Ishikawa (cell line): ENCODE measurements around the gene PDHA2.

Experiments used
- CEBPB ChIP-seq: IDR thresholded peaks from 2 replicates; pipeline ENCODE4 v1.6.1; 2012
- CREB1 ChIP-seq: IDR thresholded peaks from 2 replicates; pipeline ENCODE4 v1.6.1; 2012; ENCODE audit warnings: low read depth
- EGR1 ChIP-seq: IDR thresholded peaks from 2 replicates; pipeline ENCODE4 v1.6.1; 2012
- EP300 ChIP-seq: IDR thresholded peaks from 2 replicates; pipeline ENCODE4 v1.6.1; 2012; ENCODE audit warnings: borderline replicate concordance
- FOXM1 ChIP-seq: IDR thresholded peaks from 2 replicates; pipeline ENCODE4 v1.6.1; 2012; ENCODE audit warnings: low read depth, borderline replicate concordance
- NFIC ChIP-seq: IDR thresholded peaks from 2 replicates; pipeline ENCODE4 v1.6.1; 2012
- RAD21 ChIP-seq: IDR thresholded peaks from 2 replicates; pipeline ENCODE4 v1.6.1; 2012; ENCODE audit warnings: low read depth
- TAF1 ChIP-seq: IDR thresholded peaks from 2 replicates; pipeline ENCODE4 v1.6.1; 2012; ENCODE audit warnings: low read depth, mild to moderate bottlenecking
- TCF12 ChIP-seq: IDR thresholded peaks from 2 replicates; pipeline ENCODE4 v1.6.1; 2012; ENCODE audit warnings: low read depth
- TEAD4 ChIP-seq: IDR thresholded peaks from 2 replicates; pipeline ENCODE4 v1.6.1; 2012
- YY1 ChIP-seq: IDR thresholded peaks from 2 replicates; pipeline ENCODE4 v1.6.1; 2012; ENCODE audit warnings: low read depth
- ZBTB7A ChIP-seq: IDR thresholded peaks from 2 replicates; pipeline ENCODE4 v1.6.1; 2012; ENCODE audit warnings: low read depth
- TF ChIP-seq, protein P1 (sequence below): IDR thresholded peaks from 2 replicates; pipeline ENCODE4 v1.6.1; 2012
- TF ChIP-seq, protein P2 (sequence below): IDR thresholded peaks from 2 replicates; pipeline ENCODE4 v1.6.1; 2012; ENCODE audit warnings: low read depth, mild to moderate bottlenecking
- TF ChIP-seq, protein P3 (sequence below): IDR thresholded peaks from 2 replicates; pipeline ENCODE4 v1.6.1; 2012

The PDHA2 gene

DNA sequence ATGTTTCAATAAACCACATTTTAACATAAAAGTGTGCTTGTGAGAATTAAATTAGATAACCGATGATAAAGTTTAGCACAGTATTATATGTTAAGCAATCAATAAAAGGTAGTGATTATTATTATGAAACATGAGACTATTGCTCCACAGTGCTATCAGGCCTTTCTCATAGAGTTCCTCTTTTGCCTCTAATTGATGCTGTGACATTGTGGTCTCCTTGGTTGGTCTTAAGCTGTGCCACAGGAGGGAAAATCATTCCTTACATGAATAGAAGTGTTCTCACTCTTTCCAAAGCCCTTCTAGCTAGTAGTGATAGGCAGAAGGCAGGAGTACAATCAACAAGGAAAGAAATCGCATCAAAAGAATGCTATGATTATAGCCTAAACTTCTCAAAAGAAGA is 9.2 kb upstream of the PDHA2 start:
- TF ChIP-seq NFIC (no peak), EGR1 (no peak), CREB1 (no peak), CEBPB (no peak), EP300 (no peak)
- TF ChIP-seq, protein P1, sequence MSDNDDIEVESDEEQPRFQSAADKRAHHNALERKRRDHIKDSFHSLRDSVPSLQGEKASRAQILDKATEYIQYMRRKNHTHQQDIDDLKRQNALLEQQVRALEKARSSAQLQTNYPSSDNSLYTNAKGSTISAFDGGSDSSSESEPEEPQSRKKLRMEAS: no peak
- TF ChIP-seq, protein P2, sequence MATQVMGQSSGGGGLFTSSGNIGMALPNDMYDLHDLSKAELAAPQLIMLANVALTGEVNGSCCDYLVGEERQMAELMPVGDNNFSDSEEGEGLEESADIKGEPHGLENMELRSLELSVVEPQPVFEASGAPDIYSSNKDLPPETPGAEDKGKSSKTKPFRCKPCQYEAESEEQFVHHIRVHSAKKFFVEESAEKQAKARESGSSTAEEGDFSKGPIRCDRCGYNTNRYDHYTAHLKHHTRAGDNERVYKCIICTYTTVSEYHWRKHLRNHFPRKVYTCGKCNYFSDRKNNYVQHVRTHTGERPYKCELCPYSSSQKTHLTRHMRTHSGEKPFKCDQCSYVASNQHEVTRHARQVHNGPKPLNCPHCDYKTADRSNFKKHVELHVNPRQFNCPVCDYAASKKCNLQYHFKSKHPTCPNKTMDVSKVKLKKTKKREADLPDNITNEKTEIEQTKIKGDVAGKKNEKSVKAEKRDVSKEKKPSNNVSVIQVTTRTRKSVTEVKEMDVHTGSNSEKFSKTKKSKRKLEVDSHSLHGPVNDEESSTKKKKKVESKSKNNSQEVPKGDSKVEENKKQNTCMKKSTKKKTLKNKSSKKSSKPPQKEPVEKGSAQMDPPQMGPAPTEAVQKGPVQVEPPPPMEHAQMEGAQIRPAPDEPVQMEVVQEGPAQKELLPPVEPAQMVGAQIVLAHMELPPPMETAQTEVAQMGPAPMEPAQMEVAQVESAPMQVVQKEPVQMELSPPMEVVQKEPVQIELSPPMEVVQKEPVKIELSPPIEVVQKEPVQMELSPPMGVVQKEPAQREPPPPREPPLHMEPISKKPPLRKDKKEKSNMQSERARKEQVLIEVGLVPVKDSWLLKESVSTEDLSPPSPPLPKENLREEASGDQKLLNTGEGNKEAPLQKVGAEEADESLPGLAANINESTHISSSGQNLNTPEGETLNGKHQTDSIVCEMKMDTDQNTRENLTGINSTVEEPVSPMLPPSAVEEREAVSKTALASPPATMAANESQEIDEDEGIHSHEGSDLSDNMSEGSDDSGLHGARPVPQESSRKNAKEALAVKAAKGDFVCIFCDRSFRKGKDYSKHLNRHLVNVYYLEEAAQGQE: no peak

DNA sequence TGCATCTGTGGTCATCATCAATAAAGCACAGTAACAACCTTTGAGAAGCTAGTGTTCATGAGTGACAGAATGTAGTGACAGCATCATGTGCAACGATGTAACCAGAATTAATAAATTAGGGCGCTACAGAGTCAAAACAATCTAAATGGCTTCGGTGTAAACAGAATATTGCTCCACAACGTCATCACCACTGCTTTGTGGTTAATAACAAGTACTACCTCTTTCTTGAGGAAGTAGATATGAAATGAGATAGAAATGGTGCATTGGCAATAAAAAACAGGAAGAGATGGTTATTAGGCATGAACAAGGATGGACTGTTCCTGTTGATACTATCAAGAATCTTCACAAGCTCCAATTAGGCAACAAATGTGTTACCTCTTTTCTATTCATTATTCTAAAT is 8.7 kb upstream of the PDHA2 start:
- no peak for TF ChIP-seq RAD21
- no peak for TF ChIP-seq FOXM1
- TF ChIP-seq TEAD4: no peak
- TF ChIP-seq NFIC: no peak
- no peak for TF ChIP-seq ZBTB7A
- TF ChIP-seq TAF1: no peak
- TF ChIP-seq EP300: no peak

DNA sequence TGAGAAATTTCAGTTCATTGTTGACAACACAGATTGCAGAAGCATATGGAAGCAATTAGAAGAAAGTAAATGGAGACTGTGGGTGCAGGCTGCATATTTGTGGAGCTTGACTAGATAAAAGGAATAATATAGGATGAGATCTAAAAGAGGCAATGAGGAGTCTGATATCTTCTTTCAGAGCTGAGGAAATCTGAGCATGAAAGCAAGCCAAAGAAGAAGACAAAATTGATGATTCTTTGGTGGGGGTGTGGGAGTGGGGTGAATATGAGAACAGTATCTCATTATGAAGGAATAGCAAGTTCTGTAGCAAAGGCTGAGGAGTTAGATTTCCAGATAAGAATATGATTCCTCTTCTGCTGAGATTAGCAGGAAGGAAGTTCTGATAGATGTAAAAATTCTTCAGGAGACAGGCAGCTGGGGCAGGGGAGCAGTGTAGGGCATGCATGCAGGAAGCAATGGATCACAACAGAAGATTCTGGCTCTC is 6.1 kb upstream of the PDHA2 start:
- TF ChIP-seq, protein P3, sequence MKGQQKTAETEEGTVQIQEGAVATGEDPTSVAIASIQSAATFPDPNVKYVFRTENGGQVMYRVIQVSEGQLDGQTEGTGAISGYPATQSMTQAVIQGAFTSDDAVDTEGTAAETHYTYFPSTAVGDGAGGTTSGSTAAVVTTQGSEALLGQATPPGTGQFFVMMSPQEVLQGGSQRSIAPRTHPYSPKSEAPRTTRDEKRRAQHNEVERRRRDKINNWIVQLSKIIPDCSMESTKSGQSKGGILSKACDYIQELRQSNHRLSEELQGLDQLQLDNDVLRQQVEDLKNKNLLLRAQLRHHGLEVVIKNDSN: no peak
- TF ChIP-seq EGR1: no peak
- TF ChIP-seq CEBPB: no peak
- TF ChIP-seq, protein P1: no peak
- no peak for TF ChIP-seq RAD21
- no peak for TF ChIP-seq CREB1
- TF ChIP-seq, protein P2: no peak
- TF ChIP-seq TEAD4: no peak
- TF ChIP-seq TCF12: no peak
- no peak for TF ChIP-seq YY1
- TF ChIP-seq TAF1: no peak
- no peak for TF ChIP-seq FOXM1
- TF ChIP-seq EP300: no peak
- no peak for TF ChIP-seq NFIC
- TF ChIP-seq ZBTB7A: no peak

DNA sequence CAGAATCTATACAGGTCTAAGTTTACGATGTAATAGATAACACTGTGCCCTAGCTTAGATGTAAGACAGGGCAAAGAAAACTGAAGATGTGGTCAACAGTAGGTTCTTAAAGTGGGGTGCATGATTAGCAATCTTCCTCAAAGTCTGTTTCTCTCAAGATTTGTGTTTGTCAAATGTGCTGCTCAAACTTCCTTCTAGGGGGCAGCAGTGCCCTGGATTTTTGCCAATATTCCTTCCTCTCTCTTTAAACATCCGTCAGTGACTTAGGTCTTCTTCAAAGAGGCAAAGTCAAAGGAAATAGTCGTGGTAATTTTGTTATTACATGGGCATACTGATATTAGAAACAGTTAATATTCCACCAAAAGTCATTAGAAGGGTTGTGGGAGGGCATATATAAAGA is 4.2 kb upstream of the PDHA2 start:
- TF ChIP-seq TCF12 (no peak), RAD21 (peak; percentile 24; the same call in 1 of the 2 replicates), EP300 (no peak), FOXM1 (no peak), NFIC (peak; percentile 45; the same call in 1 of the 2 replicates), CEBPB (no peak)

DNA sequence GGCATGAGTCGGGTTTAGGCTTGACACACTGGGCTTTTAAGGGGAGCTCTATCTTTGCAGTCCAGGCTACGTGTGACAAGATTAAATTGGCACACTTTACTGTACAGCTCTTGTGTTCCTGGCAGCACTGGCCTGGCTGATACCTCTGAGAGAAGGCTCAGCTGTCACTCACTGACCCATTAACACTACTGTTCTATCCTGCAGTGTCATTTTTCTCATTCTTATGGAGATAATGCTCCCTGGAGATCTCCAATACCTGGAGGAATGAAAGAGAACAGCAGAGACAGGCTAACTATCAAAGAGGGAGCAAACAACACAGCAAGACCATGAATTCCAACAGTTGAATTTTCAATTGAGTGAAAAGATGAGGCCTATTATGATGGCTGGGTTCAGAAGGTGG is 1.7 kb upstream of the PDHA2 start:
- no peak for TF ChIP-seq FOXM1
- no peak for TF ChIP-seq CREB1
- TF ChIP-seq, protein P2: no peak
- TF ChIP-seq ZBTB7A: no peak
- TF ChIP-seq RAD21: no peak
- TF ChIP-seq, protein P3: no peak
- no peak for TF ChIP-seq YY1
- no peak for TF ChIP-seq EGR1
- TF ChIP-seq NFIC: no peak
- TF ChIP-seq CEBPB: no peak
